ENCODE results near the gene SLC18A3.

Gene SLC18A3

DNA sequence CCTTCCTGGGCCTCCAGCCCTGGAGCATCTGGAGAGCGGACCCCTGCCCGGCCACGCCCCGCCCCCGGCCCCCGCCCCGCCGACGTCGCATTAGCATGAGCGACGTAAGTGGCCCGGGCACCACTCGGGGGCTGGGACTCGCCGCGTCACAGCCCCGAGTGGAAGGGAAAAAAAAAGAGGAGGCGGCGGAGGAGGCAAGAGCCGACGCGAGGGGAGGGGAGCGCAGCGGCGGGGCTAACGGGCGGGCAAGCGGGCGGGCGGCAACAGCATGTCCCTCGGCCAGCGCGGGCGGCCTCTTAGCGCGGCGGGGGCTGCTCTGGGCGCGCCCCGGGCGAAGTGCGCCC lies at the start of gene SLC18A3:
TSS of gene SLC18A3 (plus strand) at position 197 of the 344 bp plus-strand sequence. CDS start 431 bp downstream, outside the sequence.
- DNase-seq = no peak

DNA sequence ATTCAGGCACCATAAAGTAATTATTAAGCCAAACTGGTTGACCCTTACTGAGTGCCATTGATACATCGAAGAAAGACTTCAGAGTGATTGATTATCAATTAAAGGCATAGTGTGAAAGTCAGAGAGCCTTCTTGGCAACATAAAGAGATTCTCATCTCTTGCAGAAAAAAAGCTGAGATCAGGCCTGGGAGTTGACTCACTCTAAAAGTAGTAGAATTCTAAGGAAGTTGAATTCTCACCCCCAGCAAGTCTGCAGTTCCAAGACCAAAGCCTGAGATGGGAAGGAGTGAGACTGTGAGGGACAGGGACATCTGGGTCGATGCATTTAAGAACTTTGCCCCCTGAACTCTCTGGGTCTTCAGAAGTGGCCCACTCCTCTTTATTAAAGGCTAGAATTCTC lies 49.6 kb upstream of the SLC18A3 start:
- DNase-seq = no peak

DNA sequence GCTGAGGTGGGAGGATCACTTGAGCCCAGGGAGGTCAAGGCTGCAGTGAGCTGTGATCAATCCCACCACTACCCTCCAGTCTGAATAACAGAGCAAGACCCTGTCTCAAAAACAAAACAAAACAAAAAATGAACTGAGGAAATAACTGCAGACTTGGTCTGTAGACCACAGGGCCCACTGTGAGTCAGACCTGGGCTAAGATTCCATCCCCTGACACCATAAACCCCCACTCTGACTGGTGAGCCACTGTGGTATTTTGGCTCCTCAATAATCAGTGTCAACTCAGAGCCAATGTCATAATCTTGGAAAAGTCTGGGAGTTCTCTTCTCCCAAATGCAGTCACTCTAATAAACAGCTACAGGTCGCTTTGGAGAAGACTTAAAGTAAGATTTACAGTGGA lies 47.2 kb upstream of the SLC18A3 start:
- DNase-seq = no peak

DNA sequence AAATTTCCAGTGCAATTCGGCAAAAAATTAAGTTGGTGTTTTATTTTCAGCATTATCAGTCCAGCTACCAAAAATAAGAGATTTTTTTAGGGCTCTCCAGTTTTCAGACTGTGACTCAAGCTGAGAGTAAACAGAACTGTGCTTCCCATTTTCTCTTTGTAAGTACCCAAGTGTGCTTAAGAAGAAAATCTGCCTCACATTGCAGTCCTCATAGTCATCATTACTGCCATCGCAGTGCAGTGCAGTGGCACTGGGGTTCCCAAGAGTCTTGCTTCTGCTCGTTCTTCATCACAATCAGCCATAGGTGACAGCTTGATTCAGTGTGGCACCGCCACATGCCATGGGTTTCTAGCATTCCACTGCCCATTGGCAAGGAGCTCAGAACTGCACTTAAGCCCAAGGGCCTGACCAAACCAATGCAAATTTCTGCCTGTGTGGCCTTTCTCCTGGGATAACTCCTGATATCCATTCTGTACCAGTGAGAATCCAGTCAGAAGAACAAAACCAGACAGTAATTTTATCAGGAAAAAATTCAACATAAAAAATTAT lies 45.6 kb upstream of the SLC18A3 start:
- no peak for DNase-seq

DNA sequence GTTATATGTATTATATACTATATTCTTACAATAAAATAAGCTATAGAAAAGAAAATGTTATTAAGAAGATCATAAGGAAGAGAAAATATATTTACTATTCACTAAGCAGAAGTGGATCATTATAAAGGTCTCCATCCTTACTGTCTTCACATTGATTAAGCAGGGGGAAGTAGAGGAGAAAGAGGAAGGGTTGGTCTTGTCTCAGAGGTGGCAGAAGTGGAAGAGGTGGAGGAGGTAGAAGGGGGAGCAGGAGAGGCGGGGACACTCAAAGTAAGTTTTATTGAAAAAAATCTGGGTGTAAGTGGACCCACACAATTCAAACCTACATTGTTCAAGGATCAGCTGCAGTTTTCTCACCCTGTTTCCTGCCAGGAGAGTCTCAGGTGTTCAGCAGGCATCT lies 42.3 kb upstream of the SLC18A3 start:
- no peak for DNase-seq

DNA sequence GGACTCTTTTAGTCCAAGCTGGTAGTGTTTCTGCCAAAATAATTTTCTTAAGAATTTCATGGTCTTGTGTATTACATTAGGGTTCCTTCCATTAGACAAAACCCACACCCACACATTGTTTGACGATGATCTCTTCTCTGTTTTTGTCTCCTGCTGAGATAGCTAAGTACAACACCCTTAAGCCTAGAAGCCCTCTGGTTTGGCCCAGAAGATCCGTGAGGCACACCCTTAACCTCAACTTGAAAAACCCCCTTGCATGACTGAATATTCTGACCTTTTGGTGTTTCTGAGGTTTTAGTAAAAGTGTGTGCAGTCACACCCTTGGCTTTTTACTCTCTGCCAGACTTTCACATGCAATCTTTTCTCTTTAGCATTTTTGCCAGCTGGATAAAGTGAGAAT lies 41.9 kb upstream of the SLC18A3 start:
- DNase-seq = no peak

DNA sequence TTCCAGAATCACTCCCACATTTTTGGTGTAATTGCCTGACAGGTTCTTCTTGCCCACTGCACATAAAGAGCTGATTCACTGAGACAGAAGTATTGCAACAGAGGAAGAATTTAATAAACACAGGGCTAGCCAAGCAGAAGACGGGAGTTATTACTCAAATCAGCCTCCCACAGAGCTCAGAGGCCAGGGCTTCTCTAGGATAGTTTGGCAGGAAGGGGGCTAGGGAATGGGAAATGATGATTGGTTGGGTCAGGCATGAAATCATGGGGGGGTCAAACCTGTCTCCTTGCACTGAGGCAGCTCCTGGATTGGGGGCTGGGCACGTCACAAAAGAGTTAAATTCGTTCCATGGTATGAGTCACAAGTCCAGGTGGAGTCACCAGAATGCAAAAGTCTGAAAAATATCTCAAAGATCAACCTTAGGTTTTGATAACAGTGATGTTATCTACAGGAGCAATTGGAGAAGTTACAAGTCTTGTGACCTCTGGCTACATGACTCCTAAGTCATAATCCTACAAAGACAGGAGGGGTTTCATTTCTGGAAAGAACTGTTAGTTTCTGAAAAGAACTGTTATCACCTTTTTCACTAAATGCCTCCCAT lies 41.0 kb upstream of the SLC18A3 start:
- no peak for DNase-seq

DNA sequence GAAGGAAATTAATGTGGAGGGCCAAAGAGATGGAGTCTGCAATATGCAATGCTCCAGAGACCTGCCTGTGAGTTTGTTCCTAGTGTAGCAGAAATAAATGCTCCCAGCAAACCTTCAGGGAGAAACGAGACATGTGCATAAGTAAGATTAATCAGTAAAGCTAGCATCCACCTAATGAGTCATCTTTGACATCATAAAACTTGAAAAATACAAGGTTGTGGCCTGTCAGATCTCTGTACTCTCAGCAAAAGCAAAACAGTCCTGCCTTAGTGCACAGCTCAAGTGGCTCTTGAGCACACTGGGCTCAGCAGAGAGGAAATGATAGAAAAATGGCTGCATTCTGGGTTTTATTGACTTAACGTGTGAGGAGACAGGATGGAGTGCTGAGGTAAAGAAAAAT lies 38.7 kb upstream of the SLC18A3 start:
- no peak for DNase-seq

DNA sequence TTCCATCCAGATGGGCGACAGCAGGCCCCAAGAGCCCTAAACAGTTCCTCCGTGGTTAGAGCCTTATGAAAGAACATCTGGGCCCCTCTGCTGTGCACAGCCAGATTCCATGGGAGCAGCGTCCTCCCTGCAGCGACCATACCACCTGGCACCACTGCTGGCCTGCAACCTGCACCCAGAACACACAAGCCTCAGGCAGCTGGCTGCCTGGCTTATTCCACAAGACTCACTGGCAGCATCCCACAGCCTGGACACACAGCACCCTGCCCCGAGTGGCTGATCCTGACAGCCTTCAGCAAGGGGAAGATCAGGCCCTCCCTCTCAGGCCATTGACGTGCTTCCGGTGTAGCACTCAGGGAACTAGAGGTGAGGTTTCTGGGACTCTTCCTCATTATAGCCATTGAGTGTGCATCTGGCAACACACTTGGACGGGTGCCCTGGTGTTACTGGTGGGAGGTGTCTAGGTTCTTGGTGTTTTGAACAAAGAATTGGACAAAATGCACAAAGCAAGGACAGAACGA lies 37.5 kb upstream of the SLC18A3 start:
- DNase-seq = no peak

DNA sequence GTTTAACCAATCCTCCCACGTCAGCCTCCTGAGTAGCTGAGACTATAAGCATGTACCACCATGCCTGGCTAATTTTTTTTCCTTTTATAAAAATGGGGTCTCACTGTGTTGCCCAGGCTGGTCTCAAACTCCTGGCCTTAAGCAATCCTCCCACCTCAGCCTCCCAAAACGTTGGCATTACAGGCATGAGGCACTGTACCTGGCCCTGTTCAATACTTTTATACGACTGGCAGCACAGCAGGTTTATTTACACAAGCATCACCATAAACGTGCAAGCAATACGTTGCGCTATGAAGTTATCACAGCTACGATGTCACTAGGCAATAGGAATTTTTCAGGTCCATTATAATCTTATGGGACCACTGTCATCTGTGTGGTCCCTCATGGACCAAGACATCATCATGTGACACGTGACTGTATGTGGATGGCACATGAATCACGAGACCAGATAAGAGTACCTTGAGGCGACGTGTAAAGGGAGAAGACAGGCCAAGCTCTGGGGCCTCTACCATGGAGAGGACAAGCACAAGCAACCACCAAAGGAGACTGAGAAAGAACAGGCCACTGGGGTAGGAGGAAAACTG lies 34.5 kb upstream of the SLC18A3 start:
- no peak for DNase-seq

DNA sequence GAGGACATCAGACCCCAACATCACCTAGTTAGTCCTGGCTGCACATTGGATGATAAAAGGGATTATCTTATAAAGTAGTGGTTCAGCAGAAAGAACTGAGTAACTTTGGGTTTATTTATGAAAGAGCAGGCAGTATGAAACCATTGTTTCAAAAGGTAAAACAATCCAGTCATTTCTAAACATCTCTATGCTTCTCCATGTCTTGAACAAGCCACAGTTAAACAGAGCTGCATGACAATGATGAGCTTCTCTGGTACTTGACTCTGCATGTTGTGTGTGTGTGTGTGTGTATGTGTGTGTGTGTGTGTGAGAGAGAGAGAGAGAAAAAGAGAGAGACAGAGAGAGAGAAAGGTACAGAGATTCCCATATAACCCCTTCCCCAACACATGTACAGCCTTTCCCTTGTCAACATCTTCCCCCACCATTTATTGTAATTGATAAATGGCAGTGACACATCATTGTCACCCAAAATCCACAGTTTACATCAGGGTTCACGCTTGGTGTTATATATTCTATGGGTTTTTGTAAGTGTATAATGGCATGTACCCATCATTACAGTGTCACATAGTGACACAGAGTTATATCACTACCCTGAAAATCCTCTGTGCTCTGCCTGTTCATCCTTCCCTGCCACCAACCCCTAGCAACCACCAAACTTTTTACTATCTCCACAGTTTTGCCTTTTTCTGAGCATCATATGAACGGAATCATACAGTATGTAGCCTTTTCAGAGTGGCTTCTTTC lies 32.8 kb upstream of the SLC18A3 start:
- DNase-seq = no peak

DNA sequence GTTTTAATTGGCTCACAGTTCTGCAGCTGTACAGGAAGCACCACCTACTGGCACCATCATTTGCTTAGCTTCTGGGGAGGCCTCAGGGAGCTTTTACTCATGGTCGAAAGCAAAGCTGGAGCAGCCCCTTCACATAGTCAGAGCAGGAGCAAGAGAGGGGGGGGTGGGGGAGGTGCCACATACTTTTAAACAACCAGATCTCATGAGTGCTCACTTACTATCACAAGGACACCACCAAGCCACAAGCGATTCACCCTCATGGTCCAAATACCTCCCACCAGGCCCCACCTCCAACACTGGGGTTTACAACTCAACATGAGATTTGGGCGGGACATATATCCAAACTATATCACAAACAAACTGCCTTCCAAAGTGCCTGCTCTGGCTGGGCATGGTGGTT lies 31.7 kb upstream of the SLC18A3 start:
- no peak for DNase-seq

DNA sequence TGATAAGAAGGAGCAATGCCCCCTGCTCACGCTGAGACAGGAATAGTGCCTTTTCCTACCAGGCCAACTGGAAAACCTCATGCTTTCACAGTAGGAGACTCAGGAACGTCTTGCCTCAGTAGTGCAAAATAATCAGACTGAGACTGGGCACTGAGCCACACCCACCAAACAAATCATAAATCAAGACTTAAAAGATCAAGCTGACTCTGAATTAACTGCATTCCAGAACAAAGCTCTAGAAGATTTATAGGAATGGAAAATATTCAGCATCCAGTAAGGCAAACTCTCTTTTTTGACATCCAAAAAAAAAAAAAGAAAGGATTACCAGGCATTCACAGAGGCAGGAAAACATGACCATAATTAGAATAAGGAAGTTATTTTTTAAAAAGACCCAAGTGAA lies 30.5 kb upstream of the SLC18A3 start:
- DNase-seq = no peak

DNA sequence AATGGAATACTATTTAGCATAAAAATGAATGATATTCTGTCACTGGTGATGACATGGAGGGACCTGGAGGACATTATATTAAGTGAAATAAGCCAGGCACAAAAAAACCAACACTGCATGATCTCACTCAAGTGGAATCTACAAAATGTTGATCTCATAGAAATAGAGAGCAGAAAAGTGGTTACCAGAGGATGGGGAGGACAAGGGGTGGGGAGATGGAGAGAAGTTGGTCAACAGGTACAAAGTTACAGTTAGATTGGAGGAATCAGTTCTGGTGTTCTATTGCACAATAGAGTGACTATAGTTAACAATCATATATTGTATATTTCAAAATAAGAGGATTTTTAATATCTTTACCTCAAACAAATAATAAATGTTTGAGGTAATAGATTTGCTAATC lies 24.7 kb upstream of the SLC18A3 start:
- no peak for DNase-seq

DNA sequence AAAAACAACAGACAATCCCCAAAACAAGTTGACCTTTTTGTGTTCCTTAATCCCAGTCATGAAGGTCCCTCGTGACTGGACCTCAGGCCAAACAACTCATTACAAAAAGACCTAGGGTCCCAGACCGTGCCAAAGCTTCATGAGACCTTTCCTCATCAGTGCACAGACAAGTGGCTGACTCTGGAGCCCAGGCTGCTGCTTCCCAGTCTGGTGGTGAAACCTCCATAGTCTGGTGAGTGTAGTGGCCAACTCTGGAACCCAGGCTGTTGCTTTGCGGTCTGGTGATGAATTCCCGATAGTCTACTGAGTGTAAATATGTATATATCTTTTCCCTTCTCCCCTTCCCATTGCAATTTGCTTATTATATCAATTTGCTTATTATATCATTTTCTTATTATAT lies 22.1 kb upstream of the SLC18A3 start:
- DNase-seq = no peak

DNA sequence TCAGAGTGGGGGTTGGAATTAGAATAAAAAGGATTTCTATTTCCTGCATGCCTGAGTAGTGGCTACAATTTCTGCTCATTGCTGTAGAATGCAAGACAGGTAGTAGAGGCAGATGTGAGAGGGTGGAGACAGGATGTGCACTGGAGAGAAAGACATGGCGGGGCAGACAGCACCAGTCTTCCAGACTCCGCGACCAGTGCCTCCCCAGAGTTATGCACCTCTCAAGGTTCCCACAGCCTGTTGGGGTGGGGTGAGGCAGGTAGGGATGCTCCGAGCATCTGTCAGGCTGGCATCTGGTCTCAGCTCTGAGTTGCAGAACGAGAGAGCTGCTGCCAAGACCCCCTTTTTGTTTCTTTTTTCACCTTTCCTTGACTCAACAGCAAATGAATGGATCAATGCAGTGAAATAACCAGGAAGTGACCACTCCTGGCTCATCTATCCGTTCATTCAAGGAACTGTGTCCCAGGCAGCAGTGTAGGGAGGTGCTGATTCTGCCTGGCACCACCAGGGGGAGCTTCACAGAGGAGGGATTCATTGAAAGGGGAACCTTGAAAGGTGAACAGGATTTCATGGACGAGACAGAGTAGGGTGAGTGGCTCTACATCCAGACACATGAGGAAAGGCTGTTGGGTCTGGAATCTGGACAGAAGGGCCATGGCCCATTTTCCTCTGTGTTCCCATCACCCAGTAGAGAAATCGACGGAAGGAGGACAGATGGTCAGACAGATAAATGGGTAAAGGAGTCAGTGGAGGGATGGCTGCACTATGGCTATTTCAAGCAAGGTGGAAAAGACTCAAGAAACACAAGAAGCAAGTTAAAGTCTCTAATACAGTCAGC lies 17.2 kb upstream of the SLC18A3 start:
- peak; percentile 35 to 47 for DNase-seq

DNA sequence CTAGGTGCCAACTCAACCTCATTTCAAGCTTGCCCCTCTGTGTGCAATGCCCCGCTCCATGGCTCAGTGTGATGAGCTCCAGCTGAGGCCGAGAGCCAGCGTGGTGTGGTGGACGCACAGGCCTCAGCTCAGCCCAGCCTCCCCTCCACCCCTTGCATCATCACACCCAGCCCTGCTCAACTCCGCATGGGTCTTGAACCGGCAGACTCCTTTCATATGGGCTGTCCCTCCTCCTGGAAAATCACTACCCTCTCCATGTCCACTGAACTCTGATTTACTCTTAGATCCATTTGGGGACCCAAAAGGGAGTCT lies 16.6 kb upstream of the SLC18A3 start:
- no peak for DNase-seq

DNA sequence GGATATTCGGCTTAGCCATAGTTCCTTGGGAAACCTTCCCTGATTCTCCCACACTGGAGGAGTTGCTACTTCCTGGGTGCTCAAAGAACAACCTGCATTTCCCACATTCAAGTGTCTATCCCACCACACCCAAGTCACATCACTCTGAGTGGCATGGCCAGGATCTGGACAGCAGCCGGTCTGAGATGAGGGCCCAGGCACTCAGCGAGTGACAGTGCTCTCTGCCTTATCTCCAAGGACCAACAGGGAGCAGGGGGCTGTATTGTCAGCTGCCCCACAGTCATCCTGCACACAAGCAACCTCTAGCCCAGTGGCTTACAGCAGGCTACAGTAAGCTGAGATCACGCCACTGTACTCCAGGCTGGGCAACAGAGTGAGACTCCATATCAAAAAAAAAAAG lies 16.1 kb upstream of the SLC18A3 start:
- no peak for DNase-seq

DNA sequence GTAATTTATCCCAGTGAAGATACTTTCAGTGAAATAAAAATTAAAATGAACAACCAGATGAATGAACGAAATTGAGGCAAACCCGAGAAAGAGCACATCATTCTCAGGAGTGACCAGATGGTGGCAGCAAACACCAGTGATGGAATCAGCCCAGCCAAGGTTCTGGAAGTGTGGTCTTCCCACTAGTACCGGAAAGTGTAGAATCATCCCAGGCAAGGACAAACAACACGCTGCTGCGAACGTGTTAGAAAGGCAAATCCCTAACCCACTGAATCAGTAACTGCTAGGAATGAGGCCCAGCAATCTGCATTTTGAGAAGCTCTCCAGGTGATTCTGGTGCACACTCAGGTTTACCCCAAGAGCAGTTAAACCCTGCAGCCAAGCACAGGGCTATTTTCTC lies 15.5 kb upstream of the SLC18A3 start:
- no peak for DNase-seq

DNA sequence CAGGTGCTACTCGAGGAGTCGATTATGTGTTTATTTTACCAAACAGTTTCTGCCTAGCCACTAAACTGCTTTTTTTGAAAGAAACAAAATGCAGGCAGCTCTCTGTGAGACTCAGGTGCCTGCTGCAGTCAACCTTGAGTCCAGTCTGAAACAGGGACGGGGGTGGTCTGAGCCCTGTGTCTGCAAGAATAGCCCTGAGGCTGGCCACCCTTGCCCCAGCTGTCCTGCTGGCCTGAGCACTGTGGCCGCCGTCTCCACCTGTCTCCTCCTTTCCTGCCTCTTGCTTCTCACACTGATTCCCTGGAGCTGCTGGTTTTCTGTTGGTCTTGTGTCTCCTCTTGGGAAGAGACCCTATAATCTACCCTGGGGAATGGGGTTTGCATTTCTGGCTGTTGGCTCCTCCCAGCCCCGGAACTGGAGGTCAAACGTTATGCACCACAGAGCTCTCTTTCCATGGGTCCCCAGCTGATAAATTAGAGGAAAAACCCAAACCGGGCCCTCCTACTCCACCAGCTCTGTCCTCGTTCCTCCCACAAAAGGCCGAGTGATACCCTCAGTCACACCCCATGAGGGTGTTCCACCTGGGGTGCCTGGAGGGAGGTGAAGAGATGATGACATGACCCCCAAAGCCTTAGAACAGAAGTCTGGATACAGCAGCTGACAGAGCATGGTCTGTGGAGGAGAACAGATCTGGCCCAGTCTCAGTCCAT lies 15.0 kb upstream of the SLC18A3 start:
- DNase-seq = no peak

DNA sequence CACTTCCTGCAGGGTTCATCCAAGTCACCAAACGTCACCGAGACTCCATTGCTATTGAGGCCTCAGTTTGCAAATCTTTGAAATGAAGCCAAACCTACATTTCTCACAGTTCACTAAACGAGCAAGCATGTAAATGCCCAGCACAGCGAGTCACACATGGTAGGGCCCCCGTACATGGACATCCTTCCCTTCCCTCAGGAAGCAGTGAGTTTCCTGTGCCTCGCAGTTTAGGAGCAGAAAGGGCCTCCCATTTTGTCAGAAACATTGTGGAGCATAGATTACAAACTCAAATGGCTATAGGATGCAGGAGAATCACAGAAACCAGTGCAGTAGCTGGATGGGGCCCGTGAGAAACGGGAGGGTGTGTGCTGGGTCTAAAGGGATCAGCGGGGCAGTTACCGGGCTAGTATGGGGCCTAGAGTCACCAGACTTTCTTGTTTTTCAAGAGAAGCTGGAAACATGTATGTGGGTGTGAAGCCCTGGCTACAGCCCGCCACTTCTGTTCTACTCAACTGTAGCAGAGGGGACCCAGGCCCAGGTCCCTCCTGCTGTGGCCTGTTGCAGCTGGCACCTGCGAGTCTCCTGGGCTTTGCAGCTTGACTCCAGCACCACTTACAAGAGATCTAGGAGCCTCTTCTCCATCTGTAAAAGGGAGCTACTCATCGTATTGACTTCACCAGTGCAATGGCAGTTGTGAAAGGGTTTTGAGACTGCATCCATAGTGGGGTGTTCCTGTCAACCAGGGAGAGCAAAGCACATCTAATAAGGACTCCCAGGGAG lies 14.2 kb upstream of the SLC18A3 start:
- no peak for DNase-seq

DNA sequence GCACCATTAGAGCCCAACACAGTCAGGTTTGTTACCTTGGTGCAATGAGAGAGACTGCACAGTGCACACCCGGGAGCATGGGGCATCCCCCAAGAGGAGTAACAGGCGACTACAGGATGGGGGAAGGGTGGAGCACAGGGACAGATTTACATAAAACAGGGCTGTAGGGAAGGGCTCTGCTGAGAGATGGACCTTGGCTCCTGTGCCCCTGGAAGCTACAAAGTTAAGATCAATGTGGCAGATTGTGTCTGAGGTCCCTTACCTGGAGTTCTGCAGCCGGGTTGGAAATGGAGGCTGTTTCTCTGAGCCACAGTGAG lies 13.7 kb upstream of the SLC18A3 start:
- no peak for DNase-seq

Data from activated CD4-positive, alpha-beta T cell treated with anti-CD3 and anti-CD28 coated beads for 4 hours (primary cell).